ENCODE measurements around the gene CES2.

CES2 gene

DNA sequence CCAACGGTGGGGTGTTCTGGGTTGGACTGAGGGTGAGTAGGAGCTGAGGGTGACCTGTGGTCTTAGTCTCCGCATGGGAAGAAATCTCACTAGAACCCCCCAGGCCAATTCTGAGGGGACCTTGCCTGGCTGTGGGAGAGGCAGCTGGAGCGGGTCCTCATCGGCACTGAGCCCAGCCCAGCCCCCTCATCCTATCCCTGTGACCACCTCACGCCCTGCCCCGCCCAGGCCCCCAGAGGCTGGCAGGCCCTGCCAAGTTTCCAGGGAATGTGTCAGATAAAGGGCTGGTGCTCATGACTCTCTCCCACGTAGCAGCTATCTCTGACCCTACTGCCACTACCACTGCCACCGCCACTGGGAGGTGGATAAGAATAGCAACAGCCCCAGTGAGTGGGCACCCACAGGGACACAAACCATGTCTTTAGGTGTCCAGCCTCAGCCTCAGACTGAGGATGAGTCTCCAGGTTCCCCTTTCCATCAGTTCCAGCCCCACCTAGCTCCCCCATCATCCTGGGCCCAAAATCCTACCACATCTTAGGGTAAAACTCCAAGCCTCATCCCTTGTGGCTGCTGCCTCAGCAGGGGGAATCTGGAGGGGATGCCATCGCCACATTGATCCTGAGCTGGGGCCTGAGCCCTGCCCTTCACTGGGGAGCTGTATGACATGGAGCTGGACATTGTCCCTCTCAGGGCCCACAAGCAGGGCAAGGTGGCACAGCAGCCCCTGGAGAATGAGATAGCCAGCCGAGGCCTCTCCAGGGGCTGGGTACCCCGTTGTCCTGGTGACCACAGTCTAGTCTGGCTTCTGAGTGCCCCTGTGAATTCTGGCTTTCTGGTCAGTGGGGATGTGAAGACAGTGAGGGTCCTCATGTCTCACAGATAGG is 31.5 kb upstream of the CES2 start:
- DNase-seq (ENCODE audit: low read depth) = no peak

DNA sequence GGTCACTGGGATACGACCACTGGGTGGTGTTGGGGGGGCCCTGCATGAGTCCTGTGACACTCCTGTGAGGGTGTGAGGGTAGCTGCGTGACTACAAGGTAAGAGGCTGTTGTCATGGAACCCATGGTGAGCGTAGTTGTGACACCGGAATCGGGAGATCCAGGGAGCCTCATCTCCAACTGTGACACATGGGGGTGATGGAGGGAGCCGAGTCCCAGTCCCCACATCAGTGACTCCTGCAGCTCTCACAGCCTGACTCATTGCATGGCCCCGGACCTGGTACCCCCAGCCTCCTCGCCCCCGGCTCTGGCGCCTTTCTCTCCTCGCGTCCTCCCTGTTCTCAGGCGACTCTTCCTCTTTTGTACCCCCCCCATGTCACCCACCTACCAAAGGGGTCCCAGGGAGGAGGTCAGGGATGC is 30.9 kb upstream of the CES2 start:
- no peak for DNase-seq (ENCODE audit: low read depth)

DNA sequence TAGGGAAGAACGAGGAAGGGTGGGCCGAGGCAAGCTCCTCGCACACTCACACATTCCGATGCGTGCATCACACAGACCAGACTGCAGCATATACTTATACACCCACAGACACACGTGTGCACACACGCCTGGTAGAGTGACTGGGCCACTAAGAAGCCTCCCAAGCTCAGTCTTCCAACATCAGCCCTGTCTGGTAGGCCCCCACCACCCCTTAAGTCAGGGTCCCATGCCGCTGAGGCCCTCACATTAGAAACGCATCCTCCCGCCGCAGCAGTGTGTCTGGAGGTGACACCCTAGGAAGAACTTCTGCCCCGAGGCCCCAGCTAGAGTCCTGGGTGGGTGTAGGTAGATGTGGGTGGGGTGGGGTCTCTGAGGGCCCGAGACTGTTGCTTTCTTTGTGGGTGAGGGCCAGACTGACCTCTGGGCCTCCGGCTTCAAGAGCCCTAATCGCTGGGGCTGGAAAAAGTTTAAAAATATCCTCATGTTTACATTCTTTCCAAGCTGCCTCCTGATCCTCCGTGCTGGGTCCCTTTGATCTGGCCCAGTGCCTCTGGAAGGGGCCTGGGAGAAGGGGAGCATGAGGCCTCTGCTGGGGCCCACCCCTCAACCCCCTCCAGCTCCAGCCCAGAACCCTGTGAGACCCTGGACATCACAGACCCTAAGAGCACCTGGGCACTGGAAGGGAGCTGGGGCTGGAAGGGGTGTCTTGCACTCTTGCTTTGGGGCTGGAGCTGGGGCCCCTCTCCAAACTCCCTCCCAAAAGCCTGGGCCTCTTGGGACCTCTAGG is 30.3 kb upstream of the CES2 start:
- no peak for DNase-seq (ENCODE audit: low read depth)

DNA sequence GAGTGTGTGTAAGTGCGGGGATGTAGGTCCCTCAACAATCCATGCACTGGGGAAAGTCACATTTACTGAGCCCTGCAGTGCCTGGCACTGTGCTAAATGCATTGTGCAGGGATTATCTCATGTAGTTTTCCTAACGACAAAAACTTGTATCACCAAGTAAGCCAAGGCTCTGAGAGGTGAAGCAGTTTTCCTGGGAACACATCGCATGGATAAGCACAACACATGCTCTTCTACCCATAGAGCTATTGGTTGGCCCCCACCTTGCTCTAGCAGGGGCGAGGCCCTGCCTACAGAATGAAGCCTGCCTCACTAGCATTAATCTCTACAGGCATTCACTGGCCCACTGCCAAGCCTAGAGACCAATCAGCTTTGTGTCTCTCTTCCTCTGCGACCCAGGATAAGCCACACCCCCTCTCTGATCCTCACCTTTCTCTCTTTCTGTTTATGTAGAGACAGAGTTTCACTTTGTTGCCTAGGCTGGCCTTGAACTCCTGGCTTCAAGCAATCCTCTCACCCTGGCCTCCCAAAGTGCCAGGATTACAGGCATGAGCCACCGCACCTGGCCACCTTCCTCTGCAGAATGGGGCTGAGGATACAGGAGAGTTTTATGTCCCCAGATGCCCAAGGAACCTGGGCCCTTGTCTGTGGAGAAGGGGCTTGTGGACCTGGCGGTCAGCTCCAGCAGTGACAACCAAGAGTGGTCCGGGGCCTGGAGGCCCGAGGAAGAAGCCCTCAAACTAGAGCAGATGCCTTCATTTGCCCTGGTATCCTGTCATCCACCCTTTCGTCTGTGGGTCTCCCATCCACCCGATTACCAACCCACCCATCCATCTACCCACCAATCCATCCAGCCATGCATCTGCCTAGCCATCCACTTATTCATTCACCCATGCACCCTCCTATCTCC is 29.4 kb upstream of the CES2 start:
- DNase-seq (ENCODE audit: low read depth) = no peak

DNA sequence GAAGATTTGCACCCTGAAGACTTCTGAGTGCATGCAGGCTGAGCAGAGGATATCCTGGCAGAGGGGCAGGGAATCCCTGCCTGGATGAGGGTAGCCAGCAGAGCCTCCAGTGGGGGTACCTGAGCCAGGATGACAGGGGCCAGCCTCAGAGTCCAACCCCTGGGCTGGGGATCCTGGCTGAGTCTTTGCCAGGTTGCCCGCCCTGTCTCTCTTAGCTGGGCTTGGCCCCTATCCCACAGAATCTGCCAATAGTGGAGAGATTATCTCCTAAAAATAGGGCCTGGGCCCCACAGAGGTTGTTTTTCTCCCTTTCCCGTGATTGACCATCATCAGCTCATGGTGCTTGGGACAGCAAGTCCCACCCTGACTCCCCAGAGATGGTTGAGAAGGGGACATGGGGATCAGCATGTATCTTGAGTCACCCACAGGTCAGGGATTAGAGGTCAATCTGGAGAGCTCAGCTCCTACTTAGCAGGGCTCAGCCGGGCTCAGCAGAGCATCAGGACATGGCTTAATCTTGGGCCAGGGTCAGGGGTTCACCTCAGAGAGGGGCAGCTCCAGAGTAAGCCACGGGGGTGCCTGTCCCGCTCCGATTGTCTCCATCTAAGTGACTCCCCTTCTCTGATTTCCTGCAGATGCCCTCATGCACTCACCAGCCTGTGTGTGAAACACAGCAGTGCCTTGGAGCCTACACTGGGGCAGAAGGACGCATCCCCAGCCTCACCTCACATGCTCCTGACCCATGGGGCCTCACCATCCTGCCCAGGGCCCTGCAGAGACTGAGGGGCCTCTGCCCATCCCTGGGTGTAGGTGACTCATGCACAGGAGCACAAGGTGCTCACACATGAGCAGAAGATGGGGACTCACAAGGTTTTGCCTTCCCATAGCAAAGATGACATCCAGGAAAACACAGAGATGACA is 28.1 kb upstream of the CES2 start:
- no peak for DNase-seq (ENCODE audit: low read depth)

DNA sequence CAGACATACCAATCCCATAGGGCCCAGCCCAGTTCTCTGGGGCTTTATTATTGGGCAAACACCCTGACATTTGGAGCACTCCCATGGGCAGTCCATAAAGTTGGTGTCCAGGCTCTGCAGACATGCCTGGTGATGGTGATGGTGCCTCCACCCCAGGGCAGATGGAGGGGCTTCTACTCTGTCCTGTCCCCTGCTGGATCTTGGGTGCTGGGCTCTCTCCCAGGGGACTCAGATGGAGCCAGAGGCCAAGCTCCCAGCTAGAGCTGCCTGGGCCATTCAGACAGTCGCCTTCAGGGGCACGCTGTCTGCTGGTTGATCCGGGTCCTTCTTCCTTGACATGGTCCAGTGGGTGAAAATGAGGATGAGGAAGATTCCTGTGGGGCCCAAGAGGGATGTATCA is 27.2 kb upstream of the CES2 start:
- no peak for DNase-seq (ENCODE audit: low read depth)

DNA sequence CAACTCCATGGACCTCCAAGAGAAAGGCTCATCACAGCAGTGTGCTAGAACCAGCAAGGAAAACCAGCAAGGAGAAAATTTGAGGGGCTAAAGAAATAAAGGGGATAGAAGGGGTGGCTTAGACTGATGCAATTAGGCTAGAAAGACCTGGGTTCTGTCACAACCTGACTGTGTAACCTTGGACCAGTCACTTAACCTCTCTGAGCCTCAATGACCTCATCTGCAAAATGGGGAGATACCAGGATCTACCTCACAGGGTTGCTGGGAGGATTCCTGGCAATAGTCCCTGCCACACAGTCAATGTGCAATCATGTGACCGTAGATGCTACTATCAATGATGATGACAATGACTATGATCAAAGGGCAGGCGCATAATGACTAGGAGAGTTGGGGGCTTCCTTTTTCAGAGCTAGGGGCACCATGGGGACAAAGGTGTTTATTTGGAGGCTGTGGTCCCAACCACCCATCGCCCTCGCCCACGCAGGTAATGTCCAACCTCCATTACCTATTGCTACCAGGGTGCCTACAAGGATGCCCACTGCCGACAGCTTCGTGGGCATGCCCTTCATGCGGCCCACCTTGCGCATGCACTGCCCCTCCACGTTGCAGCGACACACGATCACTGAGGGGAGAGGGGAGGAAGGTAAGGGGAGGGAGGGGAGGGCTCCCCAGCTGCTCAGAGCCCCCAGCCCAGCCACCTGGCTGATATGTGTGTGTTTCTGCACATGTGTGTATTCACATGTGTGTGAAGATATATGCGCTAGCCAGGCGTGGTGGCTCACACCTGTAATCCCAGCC is 26.4 kb upstream of the CES2 start:
- DNase-seq (ENCODE audit: low read depth) = no peak

DNA sequence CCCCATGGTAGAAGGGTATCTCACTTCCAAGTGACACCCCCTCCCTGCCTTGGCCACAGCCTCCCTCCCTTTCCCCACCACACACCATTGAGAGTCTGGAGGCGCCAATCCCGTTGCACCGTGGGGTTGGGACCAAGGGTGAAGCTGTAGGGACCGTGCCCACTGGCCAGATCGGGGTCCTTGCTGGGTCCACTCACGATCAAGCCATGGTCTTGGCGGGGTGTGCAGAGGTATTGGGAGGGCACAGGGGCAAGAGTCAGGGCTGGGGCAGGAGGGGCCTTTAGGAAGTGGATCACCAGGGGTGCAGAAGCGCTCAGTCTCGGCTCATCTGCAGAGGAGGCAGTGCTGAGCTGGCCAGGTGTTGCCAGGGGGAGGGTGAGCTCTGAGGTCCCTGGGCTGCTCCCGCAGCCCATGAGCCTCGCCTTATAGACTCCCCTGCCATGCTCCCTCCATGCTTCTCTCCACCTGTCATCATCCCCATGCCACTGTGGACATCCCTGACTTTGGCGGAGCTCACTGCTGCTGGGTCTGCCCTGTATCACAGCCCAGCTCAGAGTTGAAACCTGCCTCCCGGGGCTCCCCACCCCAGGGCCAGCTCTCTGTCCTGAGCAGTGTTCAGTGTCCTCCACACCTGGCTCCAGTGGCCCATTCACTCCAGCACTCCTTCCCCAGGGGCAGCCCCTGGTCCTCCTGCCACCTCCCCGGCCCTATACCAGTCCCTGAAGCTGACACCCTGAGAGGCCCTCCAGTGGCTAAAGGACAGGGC is 25.0 kb upstream of the CES2 start:
- no peak for DNase-seq (ENCODE audit: low read depth)

DNA sequence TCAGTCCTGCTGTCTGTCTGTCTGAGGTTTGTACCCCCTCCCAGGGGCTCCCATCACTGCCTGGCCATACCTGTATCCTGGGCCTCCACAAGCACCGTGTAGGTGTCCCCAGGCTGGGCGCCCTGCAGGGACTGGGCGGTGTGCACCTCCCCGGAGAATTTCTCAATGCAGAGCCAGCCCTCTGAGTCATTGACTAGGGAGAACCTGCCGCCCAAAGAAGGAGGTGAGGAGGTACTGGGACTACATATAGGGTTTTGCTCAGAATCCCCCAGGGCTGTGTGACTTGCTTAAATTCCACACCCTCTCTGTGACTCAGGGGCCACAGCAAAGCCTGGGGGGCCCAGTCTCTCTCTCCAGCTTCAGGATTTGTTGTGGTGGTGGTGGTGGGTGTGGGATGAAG is 24.2 kb upstream of the CES2 start:
- DNase-seq (ENCODE audit: low read depth) = no peak

DNA sequence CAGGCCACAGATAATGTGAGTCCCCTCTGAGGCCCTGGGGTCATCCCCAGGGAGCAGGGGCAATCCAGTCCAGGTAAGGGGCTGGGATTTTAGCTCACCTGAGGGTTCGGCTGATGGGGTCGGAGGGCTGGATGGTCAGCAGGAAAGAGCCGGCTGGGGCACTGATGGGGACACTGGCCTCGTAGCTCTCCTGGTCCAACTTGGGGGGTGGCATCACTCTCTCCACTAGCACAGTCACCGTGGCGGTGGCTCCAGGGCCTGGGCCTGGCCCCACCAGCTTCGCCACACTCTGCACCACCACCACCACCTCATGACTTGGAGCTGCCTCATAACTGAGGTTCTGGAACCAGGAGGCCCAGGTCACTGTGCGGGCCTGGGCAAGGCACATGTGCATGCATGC is 23.5 kb upstream of the CES2 start:
- DNase-seq (ENCODE audit: low read depth) = no peak

DNA sequence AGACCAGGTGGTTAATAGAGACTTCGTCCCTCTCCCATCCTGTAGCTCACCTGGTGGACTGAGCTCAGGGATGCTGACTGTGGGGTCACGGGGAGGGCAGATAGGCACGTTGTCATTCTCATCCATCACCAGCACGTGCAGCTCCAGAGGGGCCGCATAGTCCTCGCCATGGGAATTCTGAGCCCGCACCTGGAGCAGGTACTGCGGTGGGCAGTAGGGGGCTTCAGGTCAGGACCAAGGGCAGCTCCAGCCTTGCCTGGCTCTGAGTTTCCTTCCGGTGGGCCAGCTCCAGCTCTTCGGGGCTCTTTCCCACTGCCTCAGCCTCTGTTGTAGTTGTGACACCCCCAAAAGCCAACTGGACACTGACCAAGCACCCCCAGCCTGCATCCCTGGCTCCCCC is 22.2 kb upstream of the CES2 start:
- no peak for DNase-seq (ENCODE audit: low read depth)

DNA sequence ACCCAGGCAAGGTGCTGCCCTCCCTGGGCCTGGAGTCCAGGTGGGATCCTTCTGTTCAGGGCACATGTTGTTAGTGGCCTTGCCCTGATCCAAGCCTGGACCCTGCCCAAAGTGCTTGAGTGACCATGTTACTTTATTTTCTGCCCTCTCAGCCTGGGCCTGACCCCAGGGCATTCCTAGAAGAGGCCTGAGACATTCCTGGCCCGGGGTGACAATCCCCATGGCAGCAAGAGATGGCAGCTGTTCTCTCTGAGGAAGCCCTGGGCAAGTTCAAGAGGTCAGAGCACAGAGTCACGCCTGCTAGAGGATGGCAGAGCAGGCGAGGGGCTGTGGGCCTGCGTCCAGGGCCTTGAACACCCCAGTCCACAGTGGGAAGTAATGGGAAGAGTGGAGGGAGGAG is 21.6 kb upstream of the CES2 start:
- no peak for DNase-seq (ENCODE audit: low read depth)

DNA sequence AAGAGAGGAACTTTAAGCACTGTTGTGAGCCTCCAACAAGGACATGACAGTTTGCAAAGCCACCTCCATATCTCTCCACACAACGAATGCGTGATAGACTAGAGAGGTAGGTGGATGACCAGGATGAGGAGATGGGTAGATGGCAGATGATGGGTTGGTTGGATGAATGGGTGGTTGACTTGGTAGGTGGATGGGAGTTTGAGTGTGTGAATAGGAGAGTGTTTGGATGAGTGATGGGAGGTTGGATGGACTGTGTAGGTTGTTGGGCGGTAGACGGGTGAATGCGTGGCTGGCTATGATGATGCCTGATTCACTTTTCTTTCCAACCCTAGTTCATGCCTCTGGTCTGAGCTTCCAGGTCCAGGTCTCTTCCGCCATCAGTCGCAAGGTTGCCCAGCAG is 20.8 kb upstream of the CES2 start:
- no peak for DNase-seq (ENCODE audit: low read depth)

DNA sequence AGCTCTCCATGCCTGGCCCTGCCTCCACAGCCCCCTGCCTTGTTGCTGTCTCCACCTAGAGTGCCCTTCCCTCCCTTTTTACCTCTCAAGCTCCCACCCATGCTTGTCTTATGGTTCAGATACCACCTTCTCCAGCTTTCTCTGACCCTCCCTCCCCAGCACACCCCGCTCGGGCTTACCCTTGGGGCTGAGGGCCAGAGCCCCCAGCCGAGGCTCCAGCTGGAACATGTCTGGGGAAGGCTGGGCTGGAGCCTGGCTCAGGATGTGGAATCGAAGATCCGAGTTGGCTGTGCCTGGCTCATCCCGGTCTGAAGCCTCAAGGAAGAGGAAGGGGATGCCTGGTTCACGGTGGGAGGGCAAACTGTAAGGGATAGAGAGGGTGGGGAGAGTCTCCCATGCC is 20.3 kb upstream of the CES2 start:
- no peak for DNase-seq (ENCODE audit: low read depth)

DNA sequence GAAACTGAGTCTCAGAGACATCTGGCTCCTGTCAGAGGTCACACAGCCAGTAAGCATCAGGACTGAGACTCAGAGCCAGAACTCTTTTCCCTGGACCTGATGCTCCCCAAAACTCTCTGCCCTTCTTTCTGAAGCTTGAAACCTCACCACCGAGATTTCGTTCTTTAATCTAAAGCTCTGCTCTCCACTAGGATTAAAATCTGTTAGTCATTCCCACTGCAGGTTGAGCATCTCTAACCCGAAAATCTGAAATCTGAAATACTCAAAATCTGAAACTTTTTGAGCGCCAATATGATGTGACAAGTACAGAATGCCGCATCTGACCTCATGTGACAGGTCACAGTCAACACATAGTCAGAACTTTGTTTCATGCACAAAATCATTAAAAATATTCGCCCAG is 18.8 kb upstream of the CES2 start:
- no peak for DNase-seq (ENCODE audit: low read depth)

DNA sequence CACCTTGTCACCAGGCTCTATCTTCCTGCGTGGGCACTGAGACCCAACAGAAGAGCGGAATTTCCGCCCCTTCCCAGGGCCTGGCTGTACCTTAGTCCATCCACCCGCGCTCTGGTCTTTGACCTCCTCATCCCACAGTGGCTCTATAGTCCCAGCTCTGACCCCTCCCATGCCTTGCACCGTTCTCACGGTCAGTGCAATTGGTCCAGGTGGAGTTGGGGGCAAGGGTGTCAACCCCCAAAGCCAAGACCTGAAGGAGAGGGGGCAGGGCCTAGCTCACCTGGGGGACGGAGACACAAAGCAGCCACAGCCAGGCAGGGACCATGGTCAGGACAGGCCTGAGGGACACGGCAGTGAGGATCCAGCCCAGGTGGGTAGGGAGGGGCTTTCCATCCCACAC is 17.6 kb upstream of the CES2 start:
- DNase-seq (ENCODE audit: low read depth) = no peak

DNA sequence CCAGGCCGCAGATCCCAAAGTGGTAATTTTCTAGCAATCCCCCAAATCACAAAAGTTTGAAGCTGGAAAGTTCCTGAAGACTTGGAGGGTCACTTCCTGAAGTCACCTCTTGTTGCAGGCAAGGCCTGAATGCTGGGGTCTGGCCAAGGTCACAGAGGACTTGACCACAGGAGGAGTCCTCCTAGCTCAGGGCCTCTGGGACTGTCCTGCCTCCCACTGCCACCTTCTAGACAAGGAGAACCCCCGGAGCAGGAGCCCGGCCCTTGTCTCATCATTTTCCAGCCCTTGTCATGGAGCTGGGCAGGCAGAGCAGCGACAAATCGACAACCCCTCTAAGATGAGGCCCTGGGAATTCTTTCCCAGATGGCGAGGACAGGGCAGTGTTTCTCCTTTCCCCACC is 17.0 kb upstream of the CES2 start:
- DNase-seq (ENCODE audit: low read depth) = no peak

DNA sequence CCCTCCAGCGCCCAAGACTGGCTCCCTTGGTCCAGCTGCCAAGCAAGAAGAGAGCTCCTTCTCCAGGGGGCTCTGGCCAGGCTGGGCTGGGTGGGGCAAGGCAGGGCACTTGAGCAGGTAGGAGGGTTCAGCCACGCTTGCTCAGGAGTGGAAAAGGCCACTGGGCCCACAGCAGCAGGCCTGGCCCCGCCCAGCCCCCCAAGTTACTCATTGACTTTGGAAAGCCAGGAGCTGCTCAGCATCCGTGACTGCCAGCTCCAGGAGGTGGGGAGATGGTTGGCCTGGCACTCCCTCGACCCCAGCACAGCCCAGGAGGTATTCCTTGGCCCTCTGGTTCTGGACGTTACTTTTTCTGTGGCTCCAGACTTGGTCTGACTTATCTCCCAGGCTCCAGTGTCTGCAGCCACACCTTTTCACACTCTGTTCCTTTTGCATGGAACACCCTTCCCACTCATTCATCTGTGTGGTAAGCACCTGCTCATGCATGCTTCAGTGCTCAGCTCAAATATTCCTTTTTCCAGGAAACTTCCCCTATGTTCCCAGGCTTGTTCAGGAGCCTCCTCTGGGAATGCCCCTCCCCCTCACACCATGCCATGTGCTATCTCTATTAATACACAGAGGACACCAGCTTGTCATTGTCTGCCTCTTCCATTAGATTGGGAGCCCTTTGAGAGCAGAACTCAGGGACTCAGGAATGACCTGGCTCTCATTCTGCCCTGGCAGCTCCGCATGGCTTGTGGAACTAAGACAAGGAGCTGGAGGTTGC is 16.3 kb upstream of the CES2 start, which contains the start of gene CDH16:
TSS of gene CDH16 (minus strand) at position 83 of the 766 bp plus-strand sequence. CDS start 820 bp downstream, outside the sequence.
- no peak for DNase-seq (ENCODE audit: low read depth)

All from GM04504 (cell line).